Loucy (cell line): ENCODE results near the gene PFKFB1.

Experiments
- H2AFZ ChIP-seq: fragments of 200-600 bp; sonication (generic); 2 replicates; pipeline ENCODE4 v1.6.0; 2016; ENCODE audit warnings: antibody characterized with exemption, mild to moderate bottlenecking, low read length, moderate library complexity
- H3F3A ChIP-seq: fragments of 200-600 bp; 2 replicates; pipeline ENCODE4 v1.6.0; 2016; ENCODE audit warnings: antibody characterized with exemption, low read depth, mild to moderate bottlenecking
- H3K27me3 ChIP-seq: fragments of 200-600 bp; sonication (generic); 2 replicates; pipeline ENCODE4 v1.6.1; 2014; ENCODE audit warnings: low read length, mild to moderate bottlenecking; ENCODE audit not compliant: insufficient read depth, poor library complexity, severe bottlenecking
- H3K36me3 ChIP-seq: fragments of 200-600 bp; sonication (generic); 2 replicates; pipeline ENCODE4 v1.6.1; 2016; ENCODE audit warnings: low read length; ENCODE audit not compliant: insufficient read depth
- H3K4me1 ChIP-seq: fragments of 200-600 bp; sonication (generic); 2 replicates; pipeline ENCODE4 v1.5.1; 2014; ENCODE audit warnings: low read length, mild to moderate bottlenecking; ENCODE audit not compliant: insufficient read depth, poor library complexity, severe bottlenecking
- H3K4me2 ChIP-seq: fragments of 200-600 bp; sonication (generic); 2 replicates; pipeline ENCODE4 v1.6.0; 2014; ENCODE audit warnings: antibody characterized with exemption, low read length, low read depth, mild to moderate bottlenecking; ENCODE audit not compliant: poor library complexity, severe bottlenecking
- H3K4me3 ChIP-seq: fragments of 200-600 bp; sonication (generic); 2 replicates; pipeline ENCODE4 v1.5.1; 2014; ENCODE audit warnings: low read length, mild to moderate bottlenecking, mixed read lengths; ENCODE audit not compliant: poor library complexity, severe bottlenecking
- H3K79me2 ChIP-seq: fragments of 200-600 bp; sonication (generic); 2 replicates; pipeline ENCODE4 v1.6.1; 2014; ENCODE audit warnings: low read length; ENCODE audit not compliant: insufficient read depth
- H3K9ac ChIP-seq: fragments of 200-600 bp; sonication (generic); 2 replicates; pipeline ENCODE4 v1.6.0; 2014; ENCODE audit warnings: mild to moderate bottlenecking, low read depth, low read length, moderate library complexity; ENCODE audit not compliant: poor library complexity, severe bottlenecking
- H3K9me2 ChIP-seq: fragments of 200-600 bp; sonication (generic); replicated peaks from 2 replicates; pipeline ENCODE4 v1.6.1; 2016; ENCODE audit warnings: low read depth, low read length, mixed read lengths
- H3K9me3 ChIP-seq: fragments of 200-600 bp; sonication (generic); 2 replicates; pipeline ENCODE4 v1.6.1; 2014; ENCODE audit warnings: mild to moderate bottlenecking, antibody characterized with exemption, low read length, low read depth; ENCODE audit not compliant: insufficient read depth
- H4K20me1 ChIP-seq: fragments of 200-600 bp; sonication (generic); 2 replicates; pipeline ENCODE4 v1.6.0; 2014; ENCODE audit warnings: antibody characterized with exemption, low read length, mild to moderate bottlenecking; ENCODE audit not compliant: insufficient read depth, poor library complexity, severe bottlenecking
- CTCF ChIP-seq: fragments of 200-600 bp; sonication (generic); conservative IDR thresholded peaks from 2 replicates; pipeline ENCODE4 v1.5.1; 2014; ENCODE audit warnings: mild to moderate bottlenecking, antibody characterized with exemption, low read length
- EZH2phosphoT487 ChIP-seq: fragments of 200-600 bp; IDR thresholded peaks from 2 replicates; pipeline ENCODE4 v1.6.1; 2018; ENCODE audit warnings: antibody characterized with exemption, mild to moderate bottlenecking, moderate library complexity, borderline replicate concordance

PFKFB1 gene

GRCh38 chrX:54961750-54962149, 32.2 kb downstream of the PFKFB1 start:
- Histone ChIP-seq H3K9ac (no peak overlapping the region), H3K9me3 (no peaks in the 10 kb centered on the region), H4K20me1 (no peaks in the 10 kb centered on the region), H3K79me2 (no peaks in the 10 kb centered on the region), H3K27me3 (no peaks in the 10 kb centered on the region), H3K36me3 (no peaks in the 10 kb centered on the region), H3F3A (no peaks in the 10 kb centered on the region), H3K4me1 (no peaks in the 10 kb centered on the region), H3K9me2 (no peaks in the 10 kb centered on the region), H3K4me2 (no peak overlapping the region), H2AFZ (no peak overlapping the region), H3K4me3 (no peak overlapping the region)
- no peak for TF ChIP-seq EZH2phosphoT487
- no peak for TF ChIP-seq CTCF

GRCh38 chrX:54950730-54951375, 43.1 kb downstream of the PFKFB1 start:
- H4K20me1 ChIP-seq = no peaks in the 10 kb centered on the region
- no peaks in the 10 kb centered on the region for H3K27me3 ChIP-seq
- no peaks in the 10 kb centered on the region for H3K79me2 ChIP-seq
- no peaks in the 10 kb centered on the region for H3K9me2 ChIP-seq
- H3K9ac ChIP-seq = no peak overlapping the region
- no peak overlapping the region for H3K4me3 ChIP-seq
- no peak overlapping the region for H3K4me2 ChIP-seq
- no peak overlapping the region for H2AFZ ChIP-seq
- TF ChIP-seq EZH2phosphoT487 (no peak), CTCF (no peak)
- no peaks in the 10 kb centered on the region for H3K9me3 ChIP-seq
- no peaks in the 10 kb centered on the region for H3F3A ChIP-seq
- no peaks in the 10 kb centered on the region for H3K4me1 ChIP-seq
- H3K36me3 ChIP-seq = no peaks in the 10 kb centered on the region

- Histone ChIP-seq H3K36me3 (no peaks in the 10 kb centered on the region), H3K27me3 (no peaks in the 10 kb centered on the region), H3K9me2 (no peaks in the 10 kb centered on the region), H3K4me2 (no peak overlapping the region), H2AFZ (no peak overlapping the region), H3K9me3 (no peaks in the 10 kb centered on the region), H3K9ac (no peak overlapping the region), H3K4me1 (no peaks in the 10 kb centered on the region), H3F3A (no peaks in the 10 kb centered on the region), H3K79me2 (no peaks in the 10 kb centered on the region), H4K20me1 (no peaks in the 10 kb centered on the region), H3K4me3 (no peak overlapping the region)
- TF ChIP-seq CTCF = no peak
- no peak for TF ChIP-seq EZH2phosphoT487
Observed at GRCh38 chrX:54945224-54945623, 48.8 kb downstream of the PFKFB1 start.
